ENCODE measurements around the gene ERC1.

The ERC1 gene

GRCh38 chr12:1161197-1161596 lies 170.2 kb downstream of the ERC1 start:
- Histone ChIP-seq H3K4me3 (ENCODE audit: low read depth, low read length) (no peak overlapping the region), H3K27ac (ENCODE audit: extremely low read depth, low read depth, low read length) (no peak overlapping the region), H3K4me1 (ENCODE audit: control insufficient read depth, insufficient read depth, low read length) (peaks cover 10% of the 10 kb centered on the region; the same call in 1 of the 2 replicates), H3K36me3 (ENCODE audit: control insufficient read depth in 2 of 2, insufficient read depth in 1 of 2, low read length in 2 of 2) (no peaks in the 10 kb centered on the region; a peak in 1 of 3 replicates), H3K9me3 (ENCODE audit: control insufficient read depth, insufficient read depth, low read depth, low read length) (no peaks in the 10 kb centered on the region)
- ChIA-PET CTCF (interaction anchor here (0.8 kb wide), 1 partner anchor 31 kb away, joined by 4 read pairs; no protein-coding TSS in a partner anchor), POLR2A (no interaction called here)
- TF ChIP-seq SCRT2 (tag by site-specific recombination; IDR thresholded peaks at IDR 0.05) (no peak), ZNF133 (tag by site-specific recombination; IDR thresholded peaks at IDR 0.05) (no peak), ZNF211 (tag by site-specific recombination; IDR thresholded peaks at IDR 0.05; ENCODE audit: low read depth) (no peak), ZNF157 (tag by site-specific recombination; IDR thresholded peaks at IDR 0.05) (no peak), ZNF473 (tag by site-specific recombination; IDR thresholded peaks at IDR 0.05) (no peak), PBX3 (CRISPR knock-in tag; IDR thresholded peaks at IDR 0.05) (no peak), ZNF549 (tag by site-specific recombination; IDR thresholded peaks at IDR 0.05) (no peak), ZNF544 (tag by site-specific recombination; IDR thresholded peaks at IDR 0.05) (no peak), SP2 (tag by site-specific recombination; IDR thresholded peaks at IDR 0.05) (no peak), ZEB2 (tag by site-specific recombination; IDR thresholded peaks at IDR 0.05) (no peak), ZBTB1 (tag by site-specific recombination; IDR thresholded peaks at IDR 0.05) (no peak), ZNF140 (tag by site-specific recombination; IDR thresholded peaks at IDR 0.05) (no peak), GLI2 (tag by site-specific recombination; IDR thresholded peaks at IDR 0.05; ENCODE audit: borderline replicate concordance, low read depth) (no peak)

- no peaks in the 10 kb centered on the region for H3K36me3 ChIP-seq (ENCODE audit: control insufficient read depth in 2 of 2, insufficient read depth in 1 of 2, low read length in 2 of 2)
- POLR2A ChIA-PET, result no interaction called here
- H3K4me3 ChIP-seq (ENCODE audit: low read depth, low read length), result no peak overlapping the region
- TF ChIP-seq PRDM6 (tag by site-specific recombination; IDR thresholded peaks at IDR 0.05) (peak; percentile 68), OSR2 (tag by site-specific recombination; IDR thresholded peaks at IDR 0.05) (peak; percentile 73), ZNF571 (tag by site-specific recombination; IDR thresholded peaks at IDR 0.05) (no peak)
- H3K9me3 ChIP-seq (ENCODE audit: control insufficient read depth, insufficient read depth, low read depth, low read length), result no peaks in the 10 kb centered on the region
- CTCF ChIA-PET, result no interaction called here
- peaks cover 10% of the 10 kb centered on the region; the same call in 1 of the 2 replicates for H3K4me1 ChIP-seq (ENCODE audit: control insufficient read depth, insufficient read depth, low read length)
- no peak overlapping the region for H3K27ac ChIP-seq (ENCODE audit: extremely low read depth, low read depth, low read length)
Measured at GRCh38 chr12:1162081-1162760, 171.2 kb downstream of the ERC1 start.

- H3K4me3 ChIP-seq (ENCODE audit: low read depth, low read length), result no peak overlapping the region
- no peaks in the 10 kb centered on the region for H3K36me3 ChIP-seq (ENCODE audit: control insufficient read depth in 2 of 2, insufficient read depth in 1 of 2, low read length in 2 of 2)
- ChIA-PET CTCF (no interaction called here), POLR2A (no interaction called here)
- no peaks in the 10 kb centered on the region for H3K9me3 ChIP-seq (ENCODE audit: control insufficient read depth, insufficient read depth, low read depth, low read length)
- no peak overlapping the region for H3K27ac ChIP-seq (ENCODE audit: extremely low read depth, low read depth, low read length)
- peaks cover 22% of the 10 kb centered on the region for H3K4me1 ChIP-seq (ENCODE audit: control insufficient read depth, insufficient read depth, low read length)
- no peak for TF ChIP-seq ZNF777 (tag by site-specific recombination; IDR thresholded peaks at IDR 0.05; ENCODE audit: borderline replicate concordance)
- no peak for TF ChIP-seq ZNF223 (tag by site-specific recombination; IDR thresholded peaks at IDR 0.05)
- no peak for TF ChIP-seq ZNF626 (tag by site-specific recombination; IDR thresholded peaks at IDR 0.05)
- TF ChIP-seq ZXDB (tag by site-specific recombination; IDR thresholded peaks at IDR 0.05), result no peak
- no peak for TF ChIP-seq ZBTB49 (tag by site-specific recombination; IDR thresholded peaks at IDR 0.05; ENCODE audit: low read depth)
- TF ChIP-seq ZSCAN5A (tag by site-specific recombination; IDR thresholded peaks at IDR 0.05), result no peak
- TF ChIP-seq ZNF785 (tag by site-specific recombination; IDR thresholded peaks at IDR 0.05), result no peak
- no peak for TF ChIP-seq ZBTB7A (tag by site-specific recombination; IDR thresholded peaks at IDR 0.05; ENCODE audit: low read depth)
- no peak for TF ChIP-seq GFI1B (tag by site-specific recombination; IDR thresholded peaks at IDR 0.05)
- no peak for TF ChIP-seq ZNF366 (tag by site-specific recombination; conservative IDR thresholded peaks at IDR 0.05)
- TF ChIP-seq ZNF324 (tag by site-specific recombination; IDR thresholded peaks at IDR 0.05), result no peak
Measured at GRCh38 chr12:1167784-1168183, 176.8 kb downstream of the ERC1 start.
